Central memory CD8-positive, alpha-beta T cell (primary cell): ENCODE measurements around the gene PRKCE.
A peak's percentile ranks its signal among the peaks of the same experiment; 100 is the strongest.

ENCODE experiments used
- ATAC-seq: fragments of 150-1000 bp; cut with Tn5 transposase; replicated peaks from 2 replicates; pipeline ENCODE4 v1.10.0; 2022; ENCODE audit warnings: mild to moderate bottlenecking, moderate FRiP score, moderate number of reproducible peaks; ENCODE audit not compliant: poor library complexity, severe bottlenecking; ENCODE audit errors: extremely low read depth
- DNase-seq, 2 donors: peaks; one replicate each; pipeline ENCODE4 v3.0.0; 2021; ENCODE audit warnings: low spot score in 2 of 2
- H3K27ac Mint-ChIP-seq: one replicate; pipeline ENCODE4 v1.8.0; 2022; ENCODE audit warnings: low read depth, mild to moderate bottlenecking, moderate library complexity, mixed read lengths
- H3K27me3 Mint-ChIP-seq: one replicate; pipeline ENCODE4 v1.8.0; 2022; ENCODE audit warnings: mixed read lengths
- H3K36me3 Mint-ChIP-seq: one replicate; pipeline ENCODE4 v1.8.0; 2022; ENCODE audit warnings: mild to moderate bottlenecking, moderate library complexity, mixed read lengths; ENCODE audit not compliant: insufficient read depth
- H3K4me1 Mint-ChIP-seq: one replicate; pipeline ENCODE4 v1.8.0; 2022; ENCODE audit warnings: mixed read lengths
- H3K4me3 Mint-ChIP-seq: one replicate; pipeline ENCODE4 v1.8.0; 2022; ENCODE audit warnings: mild to moderate bottlenecking, moderate library complexity, mixed read lengths
- H3K9me3 Mint-ChIP-seq: one replicate; pipeline ENCODE4 v1.8.0; 2022; ENCODE audit warnings: mixed read lengths

PRKCE gene

DNA sequence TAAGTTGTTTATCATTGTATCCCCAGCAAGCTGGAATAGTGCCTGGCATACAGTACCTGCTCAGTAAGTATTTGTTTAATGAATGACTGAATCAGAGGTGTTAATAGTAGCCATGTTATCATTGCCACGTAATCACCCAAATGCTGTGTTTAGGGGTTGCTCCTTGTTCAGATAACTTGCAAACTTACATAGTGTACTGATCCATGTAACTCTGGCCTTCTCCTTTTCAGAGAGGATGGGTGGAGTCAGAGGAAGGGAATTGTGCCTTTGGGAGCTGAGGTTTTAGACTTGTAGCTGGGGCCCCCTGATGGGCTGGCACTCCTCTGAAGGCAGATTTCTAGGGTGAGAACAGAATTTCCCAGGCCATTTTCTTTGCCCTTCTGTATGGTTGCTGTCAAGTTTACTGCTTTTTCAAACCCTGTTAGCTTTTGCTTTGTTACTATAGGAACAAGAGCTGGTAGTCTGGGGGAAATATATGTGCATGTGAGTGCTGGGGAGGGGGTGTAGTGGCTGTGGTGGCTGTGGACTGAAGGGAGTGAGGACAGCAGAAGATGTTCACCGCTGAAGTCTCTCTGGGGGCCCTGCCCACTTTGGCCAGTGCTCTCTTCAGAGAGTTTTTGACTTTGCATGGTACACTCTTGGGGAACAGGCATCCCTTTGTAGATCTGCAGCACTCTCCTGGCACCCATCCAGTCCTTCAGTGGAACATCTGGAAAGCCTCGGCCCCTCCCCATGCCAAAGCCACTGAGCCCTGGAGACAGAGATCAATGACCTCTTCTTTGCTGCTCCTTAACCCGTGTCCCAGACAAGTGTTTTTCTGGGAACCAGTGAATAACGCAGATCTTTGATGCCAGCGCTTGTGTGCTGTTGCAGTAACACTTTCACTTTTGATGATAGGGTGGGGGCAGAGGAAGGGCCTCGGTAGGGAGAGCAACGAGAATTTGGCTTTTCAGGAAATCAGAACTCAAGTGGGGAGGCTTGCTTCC lies 209.0 kb downstream of the PRKCE start:
- DNase-seq (no peak), ATAC-seq (peak; percentile 40)
- Mint-ChIP-seq H3K36me3 (peaks cover 3% of the 10 kb centered on the region), H3K4me3 (peak overlapping the region; percentile 78), H3K4me1 (peaks cover 26% of the 10 kb centered on the region), H3K27ac (peak overlapping the region; percentile 61), H3K9me3 (no peaks in the 10 kb centered on the region), H3K27me3 (no peaks in the 10 kb centered on the region)

DNA sequence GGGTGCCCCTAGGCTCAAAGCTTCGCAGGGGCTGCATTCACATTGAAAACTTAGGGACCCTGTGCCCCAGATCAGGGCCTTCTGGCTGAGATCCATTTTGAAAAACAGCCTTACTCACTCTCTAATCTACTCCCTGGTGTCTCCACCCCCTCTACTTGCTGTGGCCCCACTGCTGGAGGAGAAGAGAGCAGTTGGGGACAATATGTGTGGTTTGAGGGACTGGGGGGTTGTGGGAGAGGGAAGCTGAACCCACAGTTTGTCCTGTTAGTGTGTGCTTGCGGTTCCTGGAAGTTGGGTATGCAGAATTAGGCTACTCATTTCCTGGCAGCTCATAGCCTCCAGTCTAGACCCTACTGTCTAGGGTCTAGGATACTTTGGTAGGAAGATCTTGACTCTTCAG lies 211.4 kb downstream of the PRKCE start:
- no peak for DNase-seq
- Mint-ChIP-seq H3K36me3 (peaks cover 5% of the 10 kb centered on the region), H3K4me3 (no peak overlapping the region), H3K9me3 (no peaks in the 10 kb centered on the region), H3K27me3 (no peaks in the 10 kb centered on the region), H3K4me1 (peaks cover 24% of the 10 kb centered on the region), H3K27ac (no peak overlapping the region)
- no peak for ATAC-seq

DNA sequence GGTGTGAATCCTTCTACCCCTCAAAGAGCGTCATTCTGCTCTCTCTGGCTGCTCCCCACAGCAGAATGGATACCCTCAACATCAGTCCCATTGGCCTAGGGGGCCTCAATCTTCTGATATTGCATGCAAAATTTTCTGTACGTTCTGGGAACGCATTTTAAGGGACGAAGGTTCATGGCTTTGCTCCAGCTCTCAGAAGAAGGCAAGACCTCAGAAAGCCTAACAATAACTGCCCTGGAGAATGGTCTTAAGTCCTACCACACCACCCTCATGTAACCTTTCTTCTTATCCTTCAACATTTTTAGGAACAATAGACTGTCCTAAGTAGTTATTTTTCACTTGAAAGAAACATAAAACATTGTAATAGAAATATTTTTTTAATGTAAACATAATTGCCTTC lies 212.6 kb downstream of the PRKCE start:
- H3K27me3 Mint-ChIP-seq: no peaks in the 10 kb centered on the region
- H3K4me3 Mint-ChIP-seq: no peak overlapping the region
- DNase-seq (no peak), ATAC-seq (no peak)
- no peak overlapping the region for H3K27ac Mint-ChIP-seq
- H3K4me1 Mint-ChIP-seq: peaks cover 24% of the 10 kb centered on the region
- H3K9me3 Mint-ChIP-seq: no peaks in the 10 kb centered on the region
- H3K36me3 Mint-ChIP-seq: peaks cover 5% of the 10 kb centered on the region

DNA sequence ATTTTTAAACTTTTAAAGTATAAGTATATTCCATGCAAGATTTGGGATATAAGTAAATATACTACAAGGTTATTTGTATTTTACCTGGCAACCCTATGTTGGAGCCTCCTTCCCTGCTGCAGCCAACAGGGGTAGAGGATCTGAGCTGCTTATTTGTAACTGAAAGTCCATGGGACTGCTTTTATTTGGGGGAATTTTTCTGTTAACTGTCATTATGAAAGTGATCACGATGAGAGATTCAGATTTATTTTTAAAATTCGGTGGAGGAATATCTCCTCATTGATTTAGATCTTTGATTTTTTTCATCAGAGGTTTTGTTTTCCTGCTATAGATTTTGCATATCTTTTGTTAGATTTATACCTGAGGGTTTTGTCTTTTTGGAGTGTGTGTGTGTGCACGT lies 215.9 kb downstream of the PRKCE start:
- no peak for ATAC-seq
- H3K36me3 Mint-ChIP-seq: peaks cover 2% of the 10 kb centered on the region
- H3K27ac Mint-ChIP-seq: no peak overlapping the region
- no peak overlapping the region for H3K4me3 Mint-ChIP-seq
- H3K27me3 Mint-ChIP-seq: no peaks in the 10 kb centered on the region
- H3K9me3 Mint-ChIP-seq: no peaks in the 10 kb centered on the region
- peaks cover under 1% of the 10 kb centered on the region for H3K4me1 Mint-ChIP-seq
- no peak for DNase-seq

DNA sequence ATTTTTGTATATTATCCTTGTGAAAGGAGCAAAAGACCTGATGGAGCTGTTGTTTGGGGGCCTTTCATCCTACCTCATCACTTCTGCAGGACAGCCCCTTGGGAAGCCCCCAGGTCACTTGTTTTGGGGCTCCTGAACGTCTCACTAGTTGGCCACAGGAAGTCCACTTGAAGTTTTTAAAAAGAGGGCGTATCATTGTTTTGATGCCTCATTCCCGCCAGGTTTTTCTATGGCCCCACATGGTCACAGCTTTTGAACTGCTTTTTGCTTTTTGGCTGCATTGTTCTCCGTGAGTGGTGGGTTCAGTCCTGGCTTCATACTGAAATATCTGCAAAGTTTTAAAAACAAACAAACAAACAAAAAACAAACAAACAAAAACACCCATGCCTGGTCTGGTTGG lies 216.3 kb downstream of the PRKCE start:
- Mint-ChIP-seq H3K36me3 (peaks cover 2% of the 10 kb centered on the region), H3K9me3 (no peaks in the 10 kb centered on the region), H3K4me1 (no peaks in the 10 kb centered on the region), H3K4me3 (no peak overlapping the region), H3K27ac (no peak overlapping the region), H3K27me3 (no peaks in the 10 kb centered on the region)
- no peak for DNase-seq
- no peak for ATAC-seq

DNA sequence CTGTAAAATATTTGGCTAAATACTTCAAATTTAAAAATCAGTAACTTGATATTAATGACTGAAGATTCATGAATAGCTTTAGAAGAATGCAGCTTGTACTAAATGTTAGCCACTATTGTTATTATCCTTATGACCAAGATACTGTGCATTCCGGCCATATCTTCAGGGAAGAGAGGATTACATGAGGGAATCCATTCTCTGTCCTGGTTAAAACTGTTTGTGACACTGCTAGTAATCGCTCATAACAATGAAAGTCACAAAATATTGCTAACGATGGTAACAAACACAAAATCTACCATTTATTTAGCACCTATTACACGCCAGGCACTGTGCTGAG lies 217.7 kb downstream of the PRKCE start:
- Mint-ChIP-seq H3K4me3 (no peak overlapping the region), H3K27me3 (no peaks in the 10 kb centered on the region), H3K36me3 (peaks cover 2% of the 10 kb centered on the region), H3K9me3 (no peaks in the 10 kb centered on the region), H3K27ac (no peak overlapping the region), H3K4me1 (no peaks in the 10 kb centered on the region)
- no peak for DNase-seq
- no peak for ATAC-seq

DNA sequence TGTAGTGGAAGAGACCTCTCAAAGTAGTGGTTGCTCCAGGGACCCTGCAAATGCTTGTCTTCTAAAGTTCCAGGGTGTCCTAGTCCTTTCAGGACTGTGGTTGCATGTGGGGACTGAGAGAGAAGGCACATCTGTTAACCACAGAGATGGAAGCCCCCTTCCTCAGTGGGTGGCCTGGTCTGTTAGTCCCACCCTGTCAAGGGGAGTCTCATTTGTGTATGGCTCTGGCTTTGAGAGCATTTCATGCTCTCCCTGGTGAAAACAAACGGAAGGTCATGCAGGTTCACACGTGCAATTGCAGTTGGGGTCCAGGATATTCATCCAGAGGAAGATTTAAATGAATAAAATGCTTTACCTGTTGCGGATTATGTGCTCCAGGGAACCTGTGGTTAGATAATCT lies 219.6 kb downstream of the PRKCE start:
- Mint-ChIP-seq H3K4me3 (no peak overlapping the region), H3K9me3 (peaks cover 1% of the 10 kb centered on the region), H3K36me3 (peaks cover 2% of the 10 kb centered on the region), H3K27me3 (no peaks in the 10 kb centered on the region), H3K4me1 (no peaks in the 10 kb centered on the region), H3K27ac (no peak overlapping the region)
- DNase-seq (no peak), ATAC-seq (no peak)

DNA sequence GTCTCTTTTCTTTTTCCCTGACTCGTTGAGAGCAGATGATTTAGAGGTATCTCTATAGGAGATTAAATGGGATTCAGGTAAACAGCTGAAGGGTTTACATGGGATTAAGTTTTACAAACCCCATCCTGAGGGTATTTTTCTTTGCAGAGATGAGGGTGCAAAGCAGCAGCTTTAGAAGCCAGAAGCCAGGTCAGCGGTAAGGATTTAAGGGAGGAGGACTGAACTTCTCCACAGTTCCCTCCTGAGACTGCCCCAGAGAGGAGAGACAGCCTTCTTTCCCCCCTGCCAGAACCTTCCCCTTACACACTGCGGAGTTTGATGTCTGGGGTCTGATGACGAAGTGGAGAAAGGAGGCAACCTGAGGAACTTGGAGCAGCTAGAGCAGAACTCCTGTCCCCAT lies 220.1 kb downstream of the PRKCE start:
- H3K27me3 Mint-ChIP-seq: no peaks in the 10 kb centered on the region
- H3K4me1 Mint-ChIP-seq: no peaks in the 10 kb centered on the region
- no peak for DNase-seq
- H3K36me3 Mint-ChIP-seq: peaks cover 2% of the 10 kb centered on the region
- no peak for ATAC-seq
- no peak overlapping the region for H3K27ac Mint-ChIP-seq
- peaks cover 7% of the 10 kb centered on the region for H3K9me3 Mint-ChIP-seq
- H3K4me3 Mint-ChIP-seq: no peak overlapping the region

DNA sequence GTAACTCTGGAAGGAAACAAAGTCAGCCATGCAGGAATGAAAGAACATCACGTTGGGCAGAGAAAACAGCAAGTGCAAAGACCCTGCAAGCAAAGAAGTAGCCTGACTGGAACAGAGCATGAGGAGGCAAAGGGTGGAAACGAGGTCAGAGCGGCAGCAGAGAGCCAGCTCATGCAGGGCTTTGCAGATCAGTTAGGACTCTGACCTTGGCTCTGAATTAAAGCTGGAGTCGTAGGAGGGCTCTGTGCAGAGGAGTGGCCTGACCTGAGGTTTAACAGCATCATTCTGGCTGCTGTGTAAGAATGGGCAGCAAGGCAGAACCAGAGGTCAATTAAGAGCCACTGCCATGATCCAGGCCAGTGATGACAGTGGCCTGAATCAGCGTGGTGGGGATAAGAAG lies 220.7 kb downstream of the PRKCE start:
- H3K4me1 Mint-ChIP-seq: no peaks in the 10 kb centered on the region
- no peaks in the 10 kb centered on the region for H3K27me3 Mint-ChIP-seq
- no peak overlapping the region for H3K4me3 Mint-ChIP-seq
- H3K36me3 Mint-ChIP-seq: peaks cover 2% of the 10 kb centered on the region
- no peak for ATAC-seq
- no peak overlapping the region for H3K27ac Mint-ChIP-seq
- H3K9me3 Mint-ChIP-seq: peaks cover 9% of the 10 kb centered on the region
- DNase-seq: no peak

DNA sequence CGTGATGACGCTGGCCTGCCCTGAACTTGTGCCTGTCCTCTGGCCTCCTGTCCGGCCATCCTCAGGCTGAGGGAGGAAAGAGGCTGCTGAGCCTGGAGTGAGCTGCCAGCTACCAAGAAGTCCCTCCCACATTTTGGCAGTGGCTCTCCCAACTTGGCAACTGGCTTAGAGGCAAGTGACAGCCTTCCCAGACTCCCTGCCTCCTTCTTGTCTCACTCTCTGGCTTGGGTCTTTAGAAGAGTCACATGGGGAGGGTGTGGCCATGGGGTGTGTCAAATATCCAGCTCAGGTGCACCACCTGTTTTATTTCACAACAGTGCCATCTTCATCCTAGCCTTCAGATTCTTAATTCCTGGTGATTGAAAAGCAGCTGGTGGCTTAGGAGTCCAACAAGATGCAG lies 222.9 kb downstream of the PRKCE start:
- Mint-ChIP-seq H3K27ac (no peak overlapping the region), H3K9me3 (peaks cover 9% of the 10 kb centered on the region), H3K4me1 (no peaks in the 10 kb centered on the region), H3K4me3 (no peak overlapping the region), H3K36me3 (no peaks in the 10 kb centered on the region), H3K27me3 (no peaks in the 10 kb centered on the region)
- no peak for DNase-seq
- ATAC-seq: no peak

DNA sequence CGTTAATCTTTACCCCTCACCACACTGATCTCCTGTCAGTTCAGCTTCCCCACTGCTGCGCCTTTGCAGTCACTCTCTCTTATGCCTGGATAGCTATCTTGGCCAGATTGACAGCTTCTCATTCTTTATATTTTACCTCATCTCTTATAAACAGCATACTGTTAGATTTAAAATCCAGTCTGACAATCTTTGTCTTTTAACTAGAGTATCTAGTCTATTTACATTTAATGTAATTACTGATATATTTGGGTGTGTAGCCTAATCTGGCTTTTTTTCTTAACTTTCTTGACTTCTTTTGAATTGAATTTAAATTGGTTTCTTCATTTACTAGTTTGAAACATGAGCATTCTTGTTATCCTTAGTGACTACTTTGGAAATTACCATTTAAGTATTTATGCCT lies 225.1 kb downstream of the PRKCE start:
- Mint-ChIP-seq H3K36me3 (no peaks in the 10 kb centered on the region), H3K9me3 (peaks cover 9% of the 10 kb centered on the region), H3K4me3 (no peak overlapping the region), H3K4me1 (no peaks in the 10 kb centered on the region), H3K27me3 (no peaks in the 10 kb centered on the region), H3K27ac (no peak overlapping the region)
- DNase-seq (no peak), ATAC-seq (no peak)

DNA sequence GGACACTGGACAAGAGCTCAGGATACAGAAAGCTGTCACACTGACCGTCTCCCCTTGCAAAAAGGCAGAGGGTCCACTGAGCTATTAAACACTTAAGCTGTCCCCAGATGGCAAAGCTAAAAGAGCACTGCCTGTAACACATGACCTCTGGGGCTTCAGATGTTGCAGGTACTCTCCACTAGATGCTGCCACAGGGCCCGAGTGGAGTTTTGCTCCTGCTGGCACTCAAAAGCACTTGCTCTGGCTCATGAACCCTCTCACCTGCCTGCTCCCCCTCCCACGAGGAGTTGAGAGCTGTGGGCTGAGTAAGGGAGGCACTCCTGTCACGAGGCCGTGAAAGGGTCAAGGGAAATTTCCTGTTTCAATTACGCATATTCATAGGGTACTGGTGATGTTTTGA lies 227.9 kb downstream of the PRKCE start:
- ATAC-seq: no peak
- no peak for DNase-seq
- H3K27me3 Mint-ChIP-seq: no peaks in the 10 kb centered on the region
- no peaks in the 10 kb centered on the region for H3K4me1 Mint-ChIP-seq
- H3K9me3 Mint-ChIP-seq: peaks cover 9% of the 10 kb centered on the region
- no peak overlapping the region for H3K27ac Mint-ChIP-seq
- H3K4me3 Mint-ChIP-seq: no peak overlapping the region
- no peaks in the 10 kb centered on the region for H3K36me3 Mint-ChIP-seq

DNA sequence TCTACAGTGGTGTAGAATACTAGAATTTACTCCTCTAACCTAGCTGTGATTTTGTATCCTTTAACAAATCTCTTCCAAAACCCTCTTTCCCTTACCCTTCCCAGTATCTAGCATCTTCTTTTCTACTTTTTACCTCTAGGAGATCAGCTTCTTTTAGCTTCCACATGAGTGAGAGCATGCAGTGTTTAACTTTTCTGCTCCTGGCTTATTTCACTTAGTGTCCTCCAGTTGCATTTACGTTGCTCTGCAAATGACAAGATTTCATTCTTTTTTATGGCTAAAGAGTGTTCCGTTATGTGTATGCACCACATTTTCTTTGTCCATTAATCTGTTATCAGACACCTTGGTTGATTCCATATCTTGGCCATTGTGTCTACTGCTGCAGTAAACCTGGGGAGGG lies 228.5 kb downstream of the PRKCE start:
- DNase-seq (no peak), ATAC-seq (no peak)
- H3K4me1 Mint-ChIP-seq: no peaks in the 10 kb centered on the region
- H3K36me3 Mint-ChIP-seq: no peaks in the 10 kb centered on the region
- peaks cover 9% of the 10 kb centered on the region for H3K9me3 Mint-ChIP-seq
- no peak overlapping the region for H3K4me3 Mint-ChIP-seq
- H3K27ac Mint-ChIP-seq: no peak overlapping the region
- no peaks in the 10 kb centered on the region for H3K27me3 Mint-ChIP-seq
